ENCODE results near the gene DGKQ.

GRCh38 chr4:951594-952468 is 21.5 kb downstream of the DGKQ start:
- TF ChIP-seq EP300 (IDR thresholded peaks at IDR 0.05; ENCODE audit: low read length) = no peak
- TF ChIP-seq USF2 (CRISPR knock-in tag; IDR thresholded peaks at IDR 0.05) = no peak
- TF ChIP-seq FOXP4 (CRISPR knock-in tag; IDR thresholded peaks at IDR 0.05; ENCODE audit: borderline replicate concordance) = no peak
- TF ChIP-seq HDAC2 (IDR thresholded peaks at IDR 0.05) = no peak
- no peak for TF ChIP-seq CTCF (IDR thresholded peaks at IDR 0.05 in 2 of 3, conservative IDR thresholded peaks at IDR 0.05 in 1 of 3; ENCODE audit: insufficient read depth in 2 of 3, low read depth in 1 of 3, low read length in 3 of 3)
- TF ChIP-seq SMARCC2 (IDR thresholded peaks at IDR 0.05; ENCODE audit: low read depth) = no peak
- no peak for TF ChIP-seq NEUROD1 (IDR thresholded peaks at IDR 0.05; ENCODE audit: borderline replicate concordance, low read depth, low read length, partially characterized antibody)
- no peak for TF ChIP-seq HMGXB4 (CRISPR knock-in tag; IDR thresholded peaks at IDR 0.05)
- TF ChIP-seq CREB1 (IDR thresholded peaks at IDR 0.05) = no peak
- no peak for TF ChIP-seq CREB1 (CRISPR knock-in tag; IDR thresholded peaks at IDR 0.05)
- no peak for TF ChIP-seq FOXP1 (CRISPR knock-in tag; IDR thresholded peaks at IDR 0.05)
- TF ChIP-seq BCLAF1 (IDR thresholded peaks at IDR 0.05; ENCODE audit: borderline replicate concordance in 1 of 2, control insufficient read depth in 1 of 2, low read depth in 2 of 2, low read length in 1 of 2) = no peak
- no peak for TF ChIP-seq ARNT (IDR thresholded peaks at IDR 0.05)
- no peak for TF ChIP-seq HOMEZ (CRISPR knock-in tag; IDR thresholded peaks at IDR 0.05)
